Neuron (in vitro differentiated cells): Measurements from ENCODE around the gene RSPO1.

Source experiments
- H2AFZ ChIP-seq: one replicate; pipeline ENCODE4 v1.6.1; 2013; ENCODE audit warnings: low read depth, mild to moderate bottlenecking, inconsistent platforms, low read length, moderate library complexity
- H3K27me3 ChIP-seq: one replicate; pipeline ENCODE4 v1.6.1; 2013; ENCODE audit warnings: low read length; ENCODE audit not compliant: insufficient read depth
- H3K36me3 ChIP-seq: one replicate; pipeline ENCODE4 v1.6.1; 2013; ENCODE audit warnings: low read length; ENCODE audit not compliant: insufficient read depth
- H3K4me1 ChIP-seq: one replicate; pipeline ENCODE4 v1.6.1; 2013; ENCODE audit warnings: low read length; ENCODE audit not compliant: insufficient read depth
- H3K4me3 ChIP-seq: 2 replicates; pipeline ENCODE4 v1.5.1; 2013; ENCODE audit warnings: mild to moderate bottlenecking, low read length, moderate library complexity
- H3K9me3 ChIP-seq: one replicate; pipeline ENCODE4 v1.6.1; 2013; ENCODE audit warnings: low read length

The RSPO1 gene

DNA sequence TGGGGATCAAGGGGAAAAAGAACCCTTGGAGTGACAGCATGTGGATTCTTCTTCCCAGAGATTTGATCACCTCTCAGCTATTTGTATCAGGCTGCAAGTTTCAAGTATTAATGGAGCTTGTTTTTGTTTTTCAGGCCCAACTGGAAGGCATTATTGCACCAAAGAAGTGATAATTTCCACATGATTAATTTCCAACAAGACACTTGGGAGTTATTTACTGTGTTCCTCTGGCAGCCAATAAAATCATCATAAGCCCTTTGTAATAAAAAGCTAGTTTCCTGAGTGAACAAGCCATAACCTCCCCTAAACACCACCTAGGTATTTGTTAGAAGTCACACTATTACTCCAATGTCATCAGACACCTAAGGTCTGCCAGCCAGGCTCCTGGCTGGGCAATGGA, 69.8 kb downstream of the RSPO1 start:
- no peaks in the 10 kb centered on the region for H3K9me3 ChIP-seq
- H3K4me1 ChIP-seq: no peaks in the 10 kb centered on the region
- no peak overlapping the region for H3K4me3 ChIP-seq
- peaks cover 77% of the 10 kb centered on the region for H3K36me3 ChIP-seq
- H3K27me3 ChIP-seq: no peaks in the 10 kb centered on the region
- no peak overlapping the region for H2AFZ ChIP-seq

DNA sequence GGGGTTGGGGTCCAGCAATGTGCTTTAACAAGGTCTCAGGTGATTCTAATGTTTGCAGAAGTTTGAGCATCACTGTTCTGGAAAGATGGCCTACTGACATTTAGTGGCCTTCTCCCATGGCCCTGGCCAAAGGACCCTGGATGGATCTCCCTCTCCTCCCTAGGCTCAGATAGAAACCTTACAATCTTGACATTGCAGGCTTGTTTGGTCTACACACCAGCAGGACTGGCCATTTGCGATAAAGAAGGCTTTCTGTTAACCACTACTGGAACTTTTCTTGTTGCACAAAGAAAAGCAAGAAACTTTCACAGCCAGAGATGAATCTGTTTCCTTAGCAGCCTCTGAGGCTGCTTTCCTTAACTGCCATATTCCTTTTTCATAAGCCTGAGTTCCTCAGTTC, 71.7 kb downstream of the RSPO1 start:
- Histone ChIP-seq H3K27me3 (no peaks in the 10 kb centered on the region), H3K9me3 (no peaks in the 10 kb centered on the region), H3K36me3 (peaks cover 65% of the 10 kb centered on the region), H3K4me3 (no peak overlapping the region), H2AFZ (no peak overlapping the region), H3K4me1 (no peaks in the 10 kb centered on the region)
